Cardiac fibroblast (primary cell): Measurements from ENCODE around the gene FZD2.

Experiments used
- DNase-seq, 2 donors: peaks; one replicate each; pipeline versions ENCODE4 v3.0.0 to v3.0.0-alpha.2; 2010; ENCODE audit warnings: low read depth in 2 of 2
- H3K4me3 ChIP-seq, 2 donors: replicated peaks in 1 of 2; 1 replicate in 1 of 2; 2 replicates in 1 of 2; pipeline ENCODE4 v1.5.1; 2011; ENCODE audit warnings: low read depth in 2 of 2, low read length in 2 of 2, mild to moderate bottlenecking in 2 of 2, moderate library complexity in 1 of 2
- TF ChIP-seq, protein P1 (sequence below): IDR thresholded peaks from one replicate; pipeline ENCODE4 v1.5.1; 2011; ENCODE audit warnings: low read depth, mild to moderate bottlenecking, low read length, inconsistent platforms

Gene FZD2

DNA sequence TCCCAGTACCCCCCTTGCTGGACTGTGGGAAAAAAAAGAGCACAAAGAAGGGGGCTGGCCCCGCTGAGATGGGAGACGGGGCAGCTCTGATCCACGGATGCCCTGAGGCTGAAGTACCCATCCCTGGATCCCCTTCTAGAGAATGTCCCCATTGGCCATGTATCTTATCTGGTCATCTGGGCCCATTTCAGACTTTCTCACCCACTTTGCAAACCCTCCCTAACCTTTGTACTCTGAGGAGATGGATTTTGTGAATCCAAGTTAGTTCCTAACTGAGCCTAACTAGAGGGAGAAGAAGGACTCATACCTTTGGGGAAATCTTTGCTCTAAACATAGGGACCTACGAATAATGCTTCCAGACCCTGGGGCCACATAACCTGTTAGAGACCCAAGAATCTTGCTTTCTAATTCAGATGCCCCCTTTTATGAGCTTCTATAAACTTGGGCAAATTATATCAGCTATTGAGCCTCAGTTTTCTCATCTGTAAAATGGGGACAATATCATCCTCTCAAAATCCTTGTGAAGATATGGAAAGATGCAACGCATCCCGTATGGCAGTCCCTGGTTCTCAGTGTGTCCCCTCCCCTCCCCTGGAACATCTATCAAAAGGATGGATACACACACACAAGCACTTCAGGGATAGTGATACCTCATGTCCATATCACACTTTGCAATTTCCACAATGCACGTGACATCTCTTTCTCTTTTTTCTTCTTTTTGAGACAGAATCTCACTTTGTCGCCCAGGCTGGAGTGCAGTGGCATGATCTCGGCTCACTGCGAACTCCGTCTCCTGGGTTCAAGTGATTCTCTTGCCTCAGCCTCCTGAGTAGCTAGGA is 16.8 kb upstream of the FZD2 start:
- TF ChIP-seq, protein P1, sequence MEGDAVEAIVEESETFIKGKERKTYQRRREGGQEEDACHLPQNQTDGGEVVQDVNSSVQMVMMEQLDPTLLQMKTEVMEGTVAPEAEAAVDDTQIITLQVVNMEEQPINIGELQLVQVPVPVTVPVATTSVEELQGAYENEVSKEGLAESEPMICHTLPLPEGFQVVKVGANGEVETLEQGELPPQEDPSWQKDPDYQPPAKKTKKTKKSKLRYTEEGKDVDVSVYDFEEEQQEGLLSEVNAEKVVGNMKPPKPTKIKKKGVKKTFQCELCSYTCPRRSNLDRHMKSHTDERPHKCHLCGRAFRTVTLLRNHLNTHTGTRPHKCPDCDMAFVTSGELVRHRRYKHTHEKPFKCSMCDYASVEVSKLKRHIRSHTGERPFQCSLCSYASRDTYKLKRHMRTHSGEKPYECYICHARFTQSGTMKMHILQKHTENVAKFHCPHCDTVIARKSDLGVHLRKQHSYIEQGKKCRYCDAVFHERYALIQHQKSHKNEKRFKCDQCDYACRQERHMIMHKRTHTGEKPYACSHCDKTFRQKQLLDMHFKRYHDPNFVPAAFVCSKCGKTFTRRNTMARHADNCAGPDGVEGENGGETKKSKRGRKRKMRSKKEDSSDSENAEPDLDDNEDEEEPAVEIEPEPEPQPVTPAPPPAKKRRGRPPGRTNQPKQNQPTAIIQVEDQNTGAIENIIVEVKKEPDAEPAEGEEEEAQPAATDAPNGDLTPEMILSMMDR = no peak
- no peak overlapping the region for H3K4me3 ChIP-seq
- no peak for DNase-seq

GRCh38 chr17:44541884-44542581 is 15.3 kb upstream of the FZD2 start:
- H3K4me3 ChIP-seq = no peak overlapping the region
- DNase-seq = no peak
- TF ChIP-seq, protein P1 = no peak

DNA sequence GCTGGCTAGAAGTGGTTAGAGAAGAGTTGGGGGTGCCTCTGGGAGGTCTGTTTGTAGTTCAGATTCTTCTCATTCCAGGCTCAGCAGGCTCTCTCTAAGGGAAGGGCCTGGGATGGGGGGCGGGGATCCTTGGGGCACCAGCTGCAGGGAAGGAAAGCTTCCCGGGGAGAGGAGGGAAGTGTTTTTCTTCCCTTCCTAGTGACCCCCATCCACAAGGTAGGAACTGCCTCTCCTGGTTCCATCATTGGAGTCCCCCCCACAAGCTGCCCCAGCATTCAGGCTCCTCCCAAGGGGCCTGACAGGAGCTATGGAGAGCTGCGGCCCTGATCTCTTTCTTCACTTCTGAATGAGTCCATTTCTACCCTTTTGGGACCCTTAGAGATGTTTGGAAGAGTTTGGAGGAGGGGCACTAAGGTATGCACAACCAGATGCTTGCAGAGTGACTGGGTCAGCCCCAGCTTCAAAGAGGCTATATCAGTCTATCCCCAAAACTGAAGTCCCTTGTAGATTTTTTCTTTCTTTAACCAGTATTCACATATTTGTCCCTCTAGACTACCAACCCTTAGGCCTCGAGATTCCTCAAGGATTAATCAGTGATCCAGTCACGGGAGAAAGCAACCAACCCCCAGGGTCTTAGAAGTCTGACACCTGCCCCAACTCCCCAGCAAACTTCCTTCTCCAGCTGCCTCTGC is 13.9 kb upstream of the FZD2 start:
- TF ChIP-seq, protein P1 = no peak
- no peak overlapping the region for H3K4me3 ChIP-seq
- DNase-seq = peak; percentile 80 to 84

DNA sequence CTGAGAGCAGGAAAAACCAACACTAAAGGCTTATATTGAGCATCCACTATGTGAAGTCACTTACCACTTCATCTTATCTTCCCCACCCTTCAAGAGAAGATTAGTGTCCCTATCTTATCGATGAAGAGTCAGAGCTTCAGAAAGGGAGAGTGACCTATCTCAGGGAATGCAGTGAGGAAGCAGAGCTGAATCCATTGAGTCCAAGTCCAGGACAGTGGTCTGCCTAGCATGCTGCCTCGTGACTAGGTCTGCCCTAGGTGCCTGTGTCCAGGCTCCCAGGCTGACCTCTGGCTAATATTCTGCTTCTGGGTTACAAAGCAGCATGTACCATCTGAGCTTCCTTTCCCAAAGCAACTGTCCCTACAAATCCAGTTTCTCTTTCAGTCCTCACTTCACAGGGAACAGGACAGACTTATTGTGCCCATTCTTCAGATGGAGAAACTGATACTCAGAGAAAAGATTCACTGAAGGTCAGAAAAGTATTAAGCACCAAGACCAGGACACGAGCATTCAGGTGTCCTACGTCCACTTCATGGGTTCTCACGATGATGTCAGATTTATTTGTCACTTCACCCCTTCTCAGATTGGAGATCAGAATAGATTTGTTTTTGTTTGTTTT is 13.3 kb upstream of the FZD2 start:
- no peak for DNase-seq
- TF ChIP-seq, protein P1 = no peak
- no peak overlapping the region for H3K4me3 ChIP-seq

GRCh38 chr17:44546671-44547606 is 10.3 kb upstream of the FZD2 start:
- TF ChIP-seq, protein P1 = no peak
- peak; percentile 66 to 77 for DNase-seq
- no peak overlapping the region for H3K4me3 ChIP-seq
